Lower leg skin (tissue), 4 donors: Measurements from ENCODE around the gene RPL4. TPM values are rescaled to one million over a fixed set of nuclear protein-coding genes. Genes with fewer than 3 reads are reported as not detected.

ENCODE experiments used
- DNase-seq, 2 donors: peaks; one replicate each; pipeline ENCODE4 v3.0.0-alpha.2; 2019; ENCODE audit warnings: low spot score in 2 of 2
- H3K4me3 ChIP-seq: fragments of 200-600 bp; sonication (generic); 2 replicates; pipeline ENCODE4 v1.5.1; 2017; ENCODE audit warnings: mild to moderate bottlenecking, low read depth; ENCODE audit not compliant: poor library complexity, severe bottlenecking
- CTCF ChIP-seq, 3 donors: fragments of 450-650 bp; IDR thresholded peaks; one replicate each; pipeline ENCODE4 v1.5.1; 2016; ENCODE audit warnings: antibody characterized with exemption in 3 of 3, mild to moderate bottlenecking in 3 of 3, moderate library complexity in 2 of 3
- POLR2A ChIP-seq, 2 donors: fragments of 450-650 bp; IDR thresholded peaks; one replicate each; pipeline ENCODE4 v1.6.1; 2016 to 2017; ENCODE audit warnings: antibody characterized with exemption in 2 of 2, mild to moderate bottlenecking in 1 of 2, moderate library complexity in 1 of 2
- WGBS, 2 donors: methylation state at CpG; one replicate each; pipeline ENCODE4 v1.1.5; 2018; 5-methylcytosine and 5-hydroxymethylcytosine counted together
- intact Hi-C: fragments of 100-400 bp; cut with DNase I; formaldehyde crosslinking; loops from one replicate; pipeline ENCODE4 v1.15.0; 2023; ENCODE audit warnings: low total_unique reads
- total RNA-seq, 4 donors: library from RNA; depleted of rRNA; stranded (reverse); fragments of >200 nt; gene quantifications; one replicate each; pipeline ENCODE4 v1.1.0, GENCODE V29; 2016

RPL4 gene
- total RNA-seq, 4 donors from 2014 or later: 4,479 to 8,244 (median 6,347) TPM

- DNase-seq: no peak
- 68 to 78% methylated on average over 5 of the region's 5 CpGs for WGBS, 2 donors
- no peak overlapping the region for H3K4me3 ChIP-seq
- TF ChIP-seq CTCF (IDR thresholded peaks at IDR 0.05) (no peak), POLR2A (IDR thresholded peaks at IDR 0.05) (no peak)
- intact Hi-C loops: no loop called here
These were observed 16.1 kb downstream of the RPL4 start for GRCh38 chr15:66488525-66488924.

GRCh38 chr15:66486887-66487286 is 17.8 kb downstream of the RPL4 start:
- no peak for TF ChIP-seq POLR2A (IDR thresholded peaks at IDR 0.05)
- TF ChIP-seq CTCF (IDR thresholded peaks at IDR 0.05): no peak
- intact Hi-C loops: no loop called here

GRCh38 chr15:66484539-66485112 is 20.0 kb downstream of the RPL4 start:
- intact Hi-C loops: no loop called here
- DNase-seq: peak in 1 of 2 donors; percentile 60
- WGBS, 2 donors: 98 to 100% methylated on average over 5 of the region's 5 CpGs
- no peak overlapping the region for H3K4me3 ChIP-seq
- TF ChIP-seq CTCF (IDR thresholded peaks at IDR 0.05) (no peak), POLR2A (IDR thresholded peaks at IDR 0.05) (no peak)

More at GRCh38 chr15:66486887-66487286, 17.8 kb downstream of the RPL4 start:
- WGBS, 2 donors: 95 to 97% methylated on average over 3 of the region's 3 CpGs
- H3K4me3 ChIP-seq: no peak overlapping the region
- no peak for DNase-seq

- intact Hi-C loops: no loop called here
- WGBS, 2 donors: 74 to 76% methylated on average over 3 of the region's 3 CpGs
These were observed 21.5 kb downstream of the RPL4 start for GRCh38 chr15:66483131-66483566.

GRCh38 chr15:66482539-66482938 is 22.1 kb downstream of the RPL4 start:
- no peak for DNase-seq
- TF ChIP-seq CTCF (IDR thresholded peaks at IDR 0.05) (no peak), POLR2A (IDR thresholded peaks at IDR 0.05) (no peak)
- WGBS, 2 donors: 90 to 93% methylated on average over 9 of the region's 9 CpGs
- intact Hi-C loops: no loop called here
- H3K4me3 ChIP-seq: no peak overlapping the region

More at GRCh38 chr15:66483131-66483566, 21.5 kb downstream of the RPL4 start:
- TF ChIP-seq POLR2A (IDR thresholded peaks at IDR 0.05) (no peak), CTCF (IDR thresholded peaks at IDR 0.05) (no peak)
- DNase-seq: no peak
- H3K4me3 ChIP-seq: no peak overlapping the region
